Stomach (tissue), 4 donors: ENCODE results near the gene SCN8A.
"Not testable (repeated sequence)": the region's sequence is repeated elsewhere in the genome, so short reads cannot be mapped to it uniquely, and the experiment has no call there.

Source experiments
- CTCF ChIP-seq, 7 experiments: fragments of 450-650 bp in 4 of 7; fragments of 200-600 bp in 3 of 7; sonication (generic) in 3 of 7; IDR thresholded peaks; one replicate each; pipeline ENCODE4 v1.5.1; 2016 to 2019; ENCODE audit warnings: antibody characterized with exemption in 7 of 7, control low read depth in 2 of 7, mild to moderate bottlenecking in 1 of 7
- POLR2A ChIP-seq, 4 donors: fragments of 450-650 bp; IDR thresholded peaks; one replicate each; pipeline ENCODE4 v1.6.1; 2016; ENCODE audit warnings: antibody characterized with exemption in 4 of 4, control low read depth in 2 of 4, mild to moderate bottlenecking in 1 of 4, moderate library complexity in 1 of 4

DNA sequence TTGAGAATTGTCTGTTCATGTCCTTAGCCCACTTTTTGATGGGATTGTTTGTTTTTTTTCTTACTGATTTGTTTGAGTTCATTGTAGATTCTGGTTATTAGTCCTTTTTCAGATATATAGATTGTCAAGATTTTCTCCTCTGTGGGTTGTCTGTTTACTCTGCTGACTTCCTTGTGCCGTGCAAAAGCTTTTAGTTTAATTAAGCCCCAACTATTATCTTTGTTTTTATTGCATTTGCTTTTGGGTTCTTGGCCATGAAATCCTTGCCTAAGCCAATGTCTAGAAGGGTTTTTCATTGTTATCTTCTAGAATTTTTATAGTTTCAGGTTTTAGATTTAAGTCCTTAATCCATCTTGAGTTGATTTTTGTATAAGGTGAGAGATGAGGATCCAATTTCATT, 14.9 kb downstream of the SCN8A start:
- TF ChIP-seq CTCF, POLR2A (IDR thresholded peaks at IDR 0.05): not testable (repeated sequence)
